ENCODE results near the gene MSI1. TPM values are rescaled to one million over a fixed set of nuclear protein-coding genes. Genes with fewer than 3 reads are reported as not detected.

MSI1 gene
- total RNA-seq, 1 donor, result not detected

DNA sequence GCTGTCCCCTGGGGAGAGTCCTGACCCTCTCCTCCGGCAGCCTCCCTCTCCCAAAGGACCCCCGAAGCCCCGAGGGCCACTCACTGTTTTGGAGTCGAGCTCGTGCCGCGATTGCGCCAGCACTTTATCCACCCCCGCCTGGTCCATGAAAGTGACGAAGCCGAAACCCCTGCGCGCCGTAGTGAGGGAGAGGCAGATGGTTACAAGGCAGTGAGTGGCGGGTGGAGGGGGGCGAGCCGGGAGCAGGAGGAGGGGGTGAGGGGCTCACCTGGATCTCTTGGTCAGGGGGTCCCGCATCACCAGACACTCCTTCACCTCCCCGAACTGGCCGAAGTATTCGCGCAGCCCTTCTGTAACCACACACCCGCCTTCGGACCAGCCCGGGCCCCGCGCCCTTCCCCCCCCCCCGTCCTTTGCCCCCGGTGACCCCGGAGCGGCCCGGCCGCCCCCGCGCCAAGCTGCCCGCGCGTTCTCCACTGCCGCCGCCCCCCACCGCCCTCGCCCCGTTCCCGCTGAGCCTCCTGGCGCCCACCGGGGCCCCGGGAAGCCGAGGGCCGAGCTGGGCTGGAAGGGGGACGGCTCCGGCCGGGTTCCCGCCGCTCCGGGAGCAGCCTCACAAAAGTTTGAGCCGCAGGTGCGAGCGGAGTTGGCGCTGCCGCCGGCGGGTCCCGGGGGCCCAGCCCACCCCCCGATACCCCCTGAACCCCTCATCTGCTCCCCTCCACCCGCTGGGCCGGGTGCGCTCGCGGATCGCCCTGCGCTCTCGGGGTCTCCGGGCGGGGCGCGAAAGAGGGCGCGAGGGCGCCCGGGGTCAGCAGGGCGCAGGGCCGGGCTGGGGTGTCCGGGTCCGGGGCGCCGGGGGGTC, 808 bp downstream of the MSI1 start:
- Histone ChIP-seq H3K9me3 (ENCODE audit: low read depth, low read length) (no peaks in the 10 kb centered on the region), H3K4me1 (ENCODE audit: insufficient read depth, low read length) (no peaks in the 10 kb centered on the region), H3K27me3 (ENCODE audit: insufficient read depth, low read length) (peaks cover 54% of the 10 kb centered on the region), H3K4me3 (ENCODE audit: low read length) (no peak overlapping the region)

- Histone ChIP-seq H3K4me1 (ENCODE audit: insufficient read depth, low read length) (no peaks in the 10 kb centered on the region), H3K27me3 (ENCODE audit: insufficient read depth, low read length) (peaks cover 51% of the 10 kb centered on the region), H3K4me3 (ENCODE audit: low read length) (no peak overlapping the region), H3K9me3 (ENCODE audit: low read depth, low read length) (no peaks in the 10 kb centered on the region)
Measured at GRCh38 chr12:120367233-120367923, 1.6 kb downstream of the MSI1 start.

DNA sequence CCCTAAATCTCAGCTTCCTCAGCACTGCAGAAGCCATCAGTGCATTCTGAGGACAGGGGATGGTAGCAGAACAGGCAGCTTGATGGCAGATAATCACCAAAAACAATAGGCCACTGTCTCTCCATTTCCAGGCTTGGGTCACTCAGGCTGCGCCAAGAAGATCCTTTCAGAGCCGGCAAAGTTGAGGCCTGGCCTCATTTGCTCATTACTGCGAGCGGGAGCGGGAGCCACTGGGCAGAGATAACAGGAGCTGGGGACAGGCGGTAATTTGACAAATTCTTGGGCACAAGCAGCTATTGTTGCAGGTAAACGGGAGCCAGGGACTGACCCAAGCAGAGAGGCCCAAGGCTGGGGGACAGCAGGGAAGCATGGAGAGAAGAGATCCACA, 2.1 kb downstream of the MSI1 start:
- Histone ChIP-seq H3K9me3 (ENCODE audit: low read depth, low read length) (no peaks in the 10 kb centered on the region), H3K27me3 (ENCODE audit: insufficient read depth, low read length) (peaks cover 50% of the 10 kb centered on the region), H3K4me1 (ENCODE audit: insufficient read depth, low read length) (no peaks in the 10 kb centered on the region), H3K4me3 (ENCODE audit: low read length) (no peak overlapping the region)

DNA sequence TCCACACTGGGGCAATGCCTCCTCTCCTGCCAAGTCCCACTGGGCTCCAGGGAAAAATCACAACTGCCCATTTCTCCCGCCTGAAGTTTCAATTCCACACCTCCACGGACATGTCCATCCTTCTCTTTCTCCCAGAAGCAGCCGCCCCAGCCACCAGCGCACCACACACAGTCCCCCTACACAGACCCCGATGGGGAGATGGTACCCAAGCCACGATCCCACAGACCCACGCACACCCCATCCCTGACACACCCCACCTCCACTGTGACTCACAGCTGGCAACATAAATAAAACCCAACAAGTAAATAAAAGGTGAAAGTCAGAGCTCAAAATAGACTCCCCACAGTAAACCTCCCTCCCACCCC, 2.6 kb downstream of the MSI1 start:
- peaks cover 45% of the 10 kb centered on the region for H3K27me3 ChIP-seq (ENCODE audit: insufficient read depth, low read length)
- no peak overlapping the region for H3K4me3 ChIP-seq (ENCODE audit: low read length)
- H3K9me3 ChIP-seq (ENCODE audit: low read depth, low read length), result no peaks in the 10 kb centered on the region
- no peaks in the 10 kb centered on the region for H3K4me1 ChIP-seq (ENCODE audit: insufficient read depth, low read length)

DNA sequence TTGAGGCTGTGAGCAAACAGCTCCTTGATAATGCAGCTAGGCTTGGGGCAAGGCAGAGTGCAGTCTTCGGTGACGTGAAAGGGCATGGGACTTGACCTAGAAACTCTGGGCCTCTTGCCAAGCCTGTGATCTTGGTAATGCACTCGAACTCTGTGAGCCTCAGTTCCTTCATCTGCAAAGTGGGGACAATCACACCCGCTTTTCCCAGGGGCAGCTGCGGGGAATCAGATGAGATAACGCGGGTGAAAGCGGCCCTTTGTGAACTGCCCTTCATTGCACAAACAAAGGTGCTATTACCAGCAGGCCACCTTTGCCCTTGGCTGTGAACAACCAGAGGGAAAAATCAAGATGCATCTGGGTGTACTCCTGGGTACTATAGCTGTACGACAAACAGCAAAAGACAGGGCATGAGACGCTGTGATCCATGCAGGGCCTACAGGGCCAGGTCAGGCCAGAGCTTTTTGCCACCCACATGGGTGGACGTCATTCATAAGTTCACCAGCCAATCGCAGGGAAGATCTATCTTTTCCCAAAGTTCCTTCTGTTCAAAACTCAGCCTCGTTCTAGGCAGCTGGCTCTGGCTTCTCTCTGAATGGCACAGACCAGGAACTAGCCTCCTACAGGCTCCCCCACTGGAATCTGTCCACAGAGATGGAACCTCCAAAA, 3.2 kb downstream of the MSI1 start:
- H3K9me3 ChIP-seq (ENCODE audit: low read depth, low read length), result no peaks in the 10 kb centered on the region
- H3K27me3 ChIP-seq (ENCODE audit: insufficient read depth, low read length), result peaks cover 45% of the 10 kb centered on the region
- no peak overlapping the region for H3K4me3 ChIP-seq (ENCODE audit: low read length)
- H3K4me1 ChIP-seq (ENCODE audit: insufficient read depth, low read length), result no peaks in the 10 kb centered on the region

DNA sequence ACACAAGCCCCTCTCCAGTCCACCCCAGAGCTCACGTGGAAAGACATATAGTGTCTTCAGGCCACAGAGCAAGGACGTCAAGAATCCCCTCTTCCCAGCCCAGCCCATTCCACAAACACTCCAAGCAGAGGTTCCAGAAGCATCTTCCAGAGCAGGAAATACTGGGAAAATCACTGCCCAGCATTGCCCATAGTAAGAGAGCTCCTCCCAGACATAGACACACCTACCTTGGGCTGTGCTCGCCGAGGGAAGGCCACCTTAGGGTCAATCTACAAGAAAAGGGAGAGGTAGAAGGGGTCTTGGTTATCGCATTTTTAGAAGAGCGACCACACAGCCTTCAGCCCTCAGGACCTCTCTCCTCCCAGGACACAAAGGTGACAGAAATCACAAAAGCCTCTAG, 4.5 kb downstream of the MSI1 start:
- Histone ChIP-seq H3K4me3 (ENCODE audit: low read length) (no peak overlapping the region), H3K9me3 (ENCODE audit: low read depth, low read length) (no peaks in the 10 kb centered on the region), H3K4me1 (ENCODE audit: insufficient read depth, low read length) (no peaks in the 10 kb centered on the region), H3K27me3 (ENCODE audit: insufficient read depth, low read length) (peaks cover 40% of the 10 kb centered on the region)

- no peaks in the 10 kb centered on the region for H3K4me1 ChIP-seq (ENCODE audit: insufficient read depth, low read length)
- H3K4me3 ChIP-seq (ENCODE audit: low read length), result no peak overlapping the region
- H3K9me3 ChIP-seq (ENCODE audit: low read depth, low read length), result no peaks in the 10 kb centered on the region
- peaks cover 40% of the 10 kb centered on the region for H3K27me3 ChIP-seq (ENCODE audit: insufficient read depth, low read length)
Measured at GRCh38 chr12:120363274-120363855, 5.6 kb downstream of the MSI1 start.

- Histone ChIP-seq H3K4me1 (ENCODE audit: insufficient read depth, low read length) (no peaks in the 10 kb centered on the region), H3K4me3 (ENCODE audit: low read length) (no peak overlapping the region), H3K9me3 (ENCODE audit: low read depth, low read length) (no peaks in the 10 kb centered on the region), H3K27me3 (ENCODE audit: insufficient read depth, low read length) (peaks cover 38% of the 10 kb centered on the region)
Measured at GRCh38 chr12:120362516-120363273, 6.3 kb downstream of the MSI1 start.

- H3K4me3 ChIP-seq (ENCODE audit: low read length), result no peak overlapping the region
- H3K27me3 ChIP-seq (ENCODE audit: insufficient read depth, low read length), result peaks cover 27% of the 10 kb centered on the region
- H3K4me1 ChIP-seq (ENCODE audit: insufficient read depth, low read length), result no peaks in the 10 kb centered on the region
- no peaks in the 10 kb centered on the region for H3K9me3 ChIP-seq (ENCODE audit: low read depth, low read length)
Measured at GRCh38 chr12:120361506-120362208, 7.3 kb downstream of the MSI1 start.

GRCh38 chr12:120359128-120359527, 9.8 kb downstream of the MSI1 start:
- Histone ChIP-seq H3K27me3 (ENCODE audit: insufficient read depth, low read length) (peaks cover 22% of the 10 kb centered on the region), H3K9me3 (ENCODE audit: low read depth, low read length) (no peaks in the 10 kb centered on the region), H3K4me3 (ENCODE audit: low read length) (no peak overlapping the region), H3K4me1 (ENCODE audit: insufficient read depth, low read length) (no peaks in the 10 kb centered on the region)

DNA sequence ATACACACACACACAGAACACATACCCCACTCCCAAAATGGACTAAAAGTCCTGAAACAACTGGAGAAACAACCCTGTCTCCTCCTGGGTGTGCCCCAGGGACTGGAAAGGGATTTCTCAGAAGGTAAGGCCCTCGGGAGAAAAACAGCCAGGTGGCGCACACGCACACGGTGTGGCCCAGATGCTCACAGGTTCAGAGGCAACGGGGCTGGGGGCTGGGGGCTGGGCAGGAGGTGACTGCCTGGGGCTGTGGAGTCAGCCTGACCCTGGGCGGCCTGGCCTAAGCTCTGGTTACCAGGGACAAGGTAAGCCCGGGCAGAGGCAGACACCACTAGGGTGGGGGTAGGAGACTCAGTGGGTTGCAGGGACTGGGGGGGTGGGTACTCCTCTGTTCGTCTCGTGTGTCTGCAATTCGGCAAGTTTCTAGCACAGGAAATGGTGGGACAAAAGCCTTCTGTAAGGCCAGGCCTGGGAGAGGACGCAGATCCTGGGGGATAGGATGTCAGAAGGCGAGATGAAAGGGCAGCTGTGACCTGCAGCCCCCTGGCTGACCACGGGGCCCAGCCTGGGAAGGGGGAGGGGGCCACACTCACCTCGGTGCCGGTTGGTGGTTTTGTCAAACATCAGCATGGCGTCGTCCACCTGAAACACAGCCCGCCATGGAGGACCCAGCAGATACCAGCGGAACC, 10.4 kb downstream of the MSI1 start:
- H3K4me3 ChIP-seq (ENCODE audit: low read length), result no peak overlapping the region
- peaks cover 19% of the 10 kb centered on the region for H3K27me3 ChIP-seq (ENCODE audit: insufficient read depth, low read length)
- no peaks in the 10 kb centered on the region for H3K9me3 ChIP-seq (ENCODE audit: low read depth, low read length)
- H3K4me1 ChIP-seq (ENCODE audit: insufficient read depth, low read length), result no peaks in the 10 kb centered on the region

DNA sequence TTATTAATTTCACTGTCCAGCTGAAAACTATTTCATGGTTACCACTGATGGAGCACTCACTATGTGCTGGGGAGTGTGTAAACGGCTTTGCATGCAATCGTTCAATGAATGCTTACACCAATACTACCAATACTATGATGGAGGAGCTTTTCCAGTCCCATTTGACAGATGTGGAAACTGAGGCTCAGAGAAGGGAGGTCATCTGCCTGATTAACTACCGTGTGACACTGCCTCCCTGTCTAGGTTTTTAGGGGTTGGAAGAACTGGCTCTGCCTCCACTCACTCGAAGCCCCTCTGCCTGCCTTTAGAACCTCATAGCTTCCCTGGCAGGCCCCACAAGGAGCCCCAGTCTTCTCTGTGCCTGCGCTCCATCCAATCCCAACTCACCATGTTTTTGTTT, 11.9 kb downstream of the MSI1 start:
- Histone ChIP-seq H3K4me1 (ENCODE audit: insufficient read depth, low read length) (no peaks in the 10 kb centered on the region), H3K27me3 (ENCODE audit: insufficient read depth, low read length) (peaks cover 14% of the 10 kb centered on the region), H3K9me3 (ENCODE audit: low read depth, low read length) (no peaks in the 10 kb centered on the region), H3K4me3 (ENCODE audit: low read length) (no peak overlapping the region)

- Histone ChIP-seq H3K4me1 (ENCODE audit: insufficient read depth, low read length) (no peaks in the 10 kb centered on the region), H3K9me3 (ENCODE audit: low read depth, low read length) (no peaks in the 10 kb centered on the region), H3K27me3 (ENCODE audit: insufficient read depth, low read length) (peaks cover 14% of the 10 kb centered on the region), H3K4me3 (ENCODE audit: low read length) (no peak overlapping the region)
Measured at GRCh38 chr12:120356567-120357030, 12.4 kb downstream of the MSI1 start.

All from mononuclear cell (primary cell).